Measurements from ENCODE around the gene DACH1.

DNA sequence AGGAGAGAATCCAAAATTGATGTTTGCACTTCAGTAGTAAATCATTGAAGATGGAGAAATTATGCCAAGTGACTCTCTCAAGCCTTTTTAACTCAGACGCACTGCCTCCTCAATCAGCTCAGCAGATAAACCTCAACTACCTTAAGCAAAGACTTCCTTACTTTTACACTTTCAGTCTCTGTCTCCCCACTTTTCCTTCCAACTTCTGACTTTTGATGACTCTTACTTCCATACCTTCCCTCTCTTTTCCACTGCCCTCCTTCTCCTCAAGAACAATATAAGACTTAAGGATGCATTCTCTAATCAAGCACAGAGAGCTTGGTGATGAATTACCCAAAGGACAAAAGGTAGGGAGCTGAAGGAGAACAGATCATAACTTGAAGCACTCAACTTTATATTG lies 4.8 kb upstream of the DACH1 start:
- TF ChIP-seq, protein P1, sequence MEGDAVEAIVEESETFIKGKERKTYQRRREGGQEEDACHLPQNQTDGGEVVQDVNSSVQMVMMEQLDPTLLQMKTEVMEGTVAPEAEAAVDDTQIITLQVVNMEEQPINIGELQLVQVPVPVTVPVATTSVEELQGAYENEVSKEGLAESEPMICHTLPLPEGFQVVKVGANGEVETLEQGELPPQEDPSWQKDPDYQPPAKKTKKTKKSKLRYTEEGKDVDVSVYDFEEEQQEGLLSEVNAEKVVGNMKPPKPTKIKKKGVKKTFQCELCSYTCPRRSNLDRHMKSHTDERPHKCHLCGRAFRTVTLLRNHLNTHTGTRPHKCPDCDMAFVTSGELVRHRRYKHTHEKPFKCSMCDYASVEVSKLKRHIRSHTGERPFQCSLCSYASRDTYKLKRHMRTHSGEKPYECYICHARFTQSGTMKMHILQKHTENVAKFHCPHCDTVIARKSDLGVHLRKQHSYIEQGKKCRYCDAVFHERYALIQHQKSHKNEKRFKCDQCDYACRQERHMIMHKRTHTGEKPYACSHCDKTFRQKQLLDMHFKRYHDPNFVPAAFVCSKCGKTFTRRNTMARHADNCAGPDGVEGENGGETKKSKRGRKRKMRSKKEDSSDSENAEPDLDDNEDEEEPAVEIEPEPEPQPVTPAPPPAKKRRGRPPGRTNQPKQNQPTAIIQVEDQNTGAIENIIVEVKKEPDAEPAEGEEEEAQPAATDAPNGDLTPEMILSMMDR (tag by site-specific recombination; IDR thresholded peaks at IDR 0.05) = no peak
- TF ChIP-seq, protein P2, sequence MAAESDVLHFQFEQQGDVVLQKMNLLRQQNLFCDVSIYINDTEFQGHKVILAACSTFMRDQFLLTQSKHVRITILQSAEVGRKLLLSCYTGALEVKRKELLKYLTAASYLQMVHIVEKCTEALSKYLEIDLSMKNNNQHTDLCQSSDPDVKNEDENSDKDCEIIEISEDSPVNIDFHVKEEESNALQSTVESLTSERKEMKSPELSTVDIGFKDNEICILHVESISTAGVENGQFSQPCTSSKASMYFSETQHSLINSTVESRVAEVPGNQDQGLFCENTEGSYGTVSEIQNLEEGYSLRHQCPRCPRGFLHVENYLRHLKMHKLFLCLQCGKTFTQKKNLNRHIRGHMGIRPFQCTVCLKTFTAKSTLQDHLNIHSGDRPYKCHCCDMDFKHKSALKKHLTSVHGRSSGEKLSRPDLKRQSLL (tag by site-specific recombination; IDR thresholded peaks at IDR 0.05) = no peak
- TF ChIP-seq ZNF175 (tag by site-specific recombination; IDR thresholded peaks at IDR 0.05) (no peak), ZNF747 (tag by site-specific recombination; IDR thresholded peaks at IDR 0.05) (no peak), SP2 (tag by site-specific recombination; IDR thresholded peaks at IDR 0.05) (no peak), ZNF223 (tag by site-specific recombination; IDR thresholded peaks at IDR 0.05) (no peak), ZFP69B (tag by site-specific recombination; IDR thresholded peaks at IDR 0.05) (no peak), KLF9 (tag by site-specific recombination; IDR thresholded peaks at IDR 0.05; ENCODE audit: low read depth) (no peak)
